RWPE2 (cell line): Measurements from ENCODE around the gene RAB27B.
A peak's percentile ranks its signal among the peaks of the same experiment; 100 is the strongest.

Experiments
- ATAC-seq: fragments of 200-7000 bp; cut with Tn5 transposase; 3 replicates; pipeline ENCODE4 v1.9.1; 2021; ENCODE audit warnings: low read depth
- DNase-seq: peaks from one replicate; pipeline ENCODE4 v3.0.0-alpha.2; 2020; ENCODE audit warnings: low spot score
- H3K27ac ChIP-seq: fragments of 450-650 bp; 2 replicates; pipeline ENCODE4 v1.5.1; 2017; ENCODE audit warnings: mild to moderate bottlenecking; ENCODE audit not compliant: poor library complexity, severe bottlenecking
- H3K27me3 ChIP-seq: fragments of 250-450 bp; sonication (Bioruptor Pico); 2 replicates; pipeline ENCODE4 v1.5.1; 2021; ENCODE audit warnings: mild to moderate bottlenecking, moderate library complexity; ENCODE audit not compliant: insufficient read depth, poor library complexity, severe bottlenecking
- H3K36me3 ChIP-seq: fragments of 250-450 bp; sonication (Bioruptor Pico); 2 replicates; pipeline ENCODE4 v1.5.1; 2020; ENCODE audit warnings: low read depth, mild to moderate bottlenecking, moderate library complexity
- H3K4me1 ChIP-seq: fragments of 250-450 bp; sonication (Bioruptor Pico); 2 replicates; pipeline ENCODE4 v1.5.1; 2021; ENCODE audit warnings: mild to moderate bottlenecking, moderate library complexity; ENCODE audit not compliant: insufficient read depth, poor library complexity, severe bottlenecking
- H3K4me3 ChIP-seq: fragments of 250-450 bp; sonication (Bioruptor Pico); 2 replicates; pipeline ENCODE4 v1.5.1; 2021; ENCODE audit warnings: mild to moderate bottlenecking, moderate library complexity; ENCODE audit not compliant: severe bottlenecking
- H3K9me3 ChIP-seq: fragments of 250-450 bp; sonication (Bioruptor Pico); 2 replicates; pipeline ENCODE4 v1.5.1; 2021; ENCODE audit warnings: mild to moderate bottlenecking, moderate library complexity; ENCODE audit not compliant: severe bottlenecking
- TF ChIP-seq, protein P1 (sequence below): fragments of 450-650 bp; IDR thresholded peaks from one replicate; pipeline ENCODE4 v1.5.1; 2017; ENCODE audit warnings: mild to moderate bottlenecking, moderate library complexity; ENCODE audit not compliant: poor library complexity, severe bottlenecking

RAB27B gene

DNA sequence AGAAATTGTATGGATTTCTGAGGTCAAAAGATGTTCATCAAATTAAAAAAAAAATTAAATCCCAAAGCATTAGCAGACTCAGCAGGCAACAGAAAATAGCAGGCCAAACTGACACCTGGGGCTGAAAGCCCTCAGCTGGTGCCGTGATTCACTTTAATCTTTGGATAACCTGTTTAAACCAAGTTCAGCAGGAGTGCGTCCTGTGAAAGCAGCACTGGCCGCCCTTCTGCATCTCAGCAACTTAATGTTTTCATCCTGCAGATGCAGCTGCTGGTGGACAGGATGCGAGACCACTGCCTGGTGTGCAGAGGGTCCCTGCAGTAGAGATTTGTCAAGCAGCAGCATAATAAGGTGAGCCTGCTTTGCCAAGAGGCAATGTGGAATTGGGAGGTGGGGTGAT lies 89.8 kb downstream of the RAB27B start:
- no peak for ATAC-seq
- TF ChIP-seq, protein P1, sequence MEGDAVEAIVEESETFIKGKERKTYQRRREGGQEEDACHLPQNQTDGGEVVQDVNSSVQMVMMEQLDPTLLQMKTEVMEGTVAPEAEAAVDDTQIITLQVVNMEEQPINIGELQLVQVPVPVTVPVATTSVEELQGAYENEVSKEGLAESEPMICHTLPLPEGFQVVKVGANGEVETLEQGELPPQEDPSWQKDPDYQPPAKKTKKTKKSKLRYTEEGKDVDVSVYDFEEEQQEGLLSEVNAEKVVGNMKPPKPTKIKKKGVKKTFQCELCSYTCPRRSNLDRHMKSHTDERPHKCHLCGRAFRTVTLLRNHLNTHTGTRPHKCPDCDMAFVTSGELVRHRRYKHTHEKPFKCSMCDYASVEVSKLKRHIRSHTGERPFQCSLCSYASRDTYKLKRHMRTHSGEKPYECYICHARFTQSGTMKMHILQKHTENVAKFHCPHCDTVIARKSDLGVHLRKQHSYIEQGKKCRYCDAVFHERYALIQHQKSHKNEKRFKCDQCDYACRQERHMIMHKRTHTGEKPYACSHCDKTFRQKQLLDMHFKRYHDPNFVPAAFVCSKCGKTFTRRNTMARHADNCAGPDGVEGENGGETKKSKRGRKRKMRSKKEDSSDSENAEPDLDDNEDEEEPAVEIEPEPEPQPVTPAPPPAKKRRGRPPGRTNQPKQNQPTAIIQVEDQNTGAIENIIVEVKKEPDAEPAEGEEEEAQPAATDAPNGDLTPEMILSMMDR = no peak
- no peak overlapping the region for H3K27ac ChIP-seq
- no peaks in the 10 kb centered on the region for H3K9me3 ChIP-seq
- DNase-seq = no peak
- H3K4me3 ChIP-seq = no peak overlapping the region
- H3K27me3 ChIP-seq = no peaks in the 10 kb centered on the region
- no peaks in the 10 kb centered on the region for H3K36me3 ChIP-seq
- no peaks in the 10 kb centered on the region for H3K4me1 ChIP-seq

DNA sequence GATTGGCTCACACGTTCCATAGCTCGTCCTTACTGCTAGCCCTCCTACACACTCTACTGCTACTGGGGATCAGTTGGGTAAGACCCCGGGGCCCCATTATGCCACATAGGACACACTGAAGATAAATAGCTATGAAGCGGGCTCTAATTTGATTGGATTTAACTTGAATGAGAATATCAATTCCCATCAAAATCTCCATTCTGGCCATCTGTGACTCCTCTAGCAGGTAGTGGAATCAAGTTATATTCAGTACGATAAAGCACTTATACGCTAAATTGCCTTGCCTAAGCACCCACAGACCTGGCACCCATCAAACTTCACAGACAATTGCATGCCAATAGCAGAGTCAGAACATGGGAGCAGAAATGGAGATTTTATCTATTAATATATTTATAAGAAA lies 91.1 kb downstream of the RAB27B start:
- DNase-seq (no peak), ATAC-seq (no peak)
- H3K36me3 ChIP-seq = no peaks in the 10 kb centered on the region
- no peak overlapping the region for H3K27ac ChIP-seq
- H3K4me3 ChIP-seq = no peak overlapping the region
- H3K27me3 ChIP-seq = no peaks in the 10 kb centered on the region
- H3K9me3 ChIP-seq = no peaks in the 10 kb centered on the region
- TF ChIP-seq, protein P1 = no peak
- no peaks in the 10 kb centered on the region for H3K4me1 ChIP-seq

DNA sequence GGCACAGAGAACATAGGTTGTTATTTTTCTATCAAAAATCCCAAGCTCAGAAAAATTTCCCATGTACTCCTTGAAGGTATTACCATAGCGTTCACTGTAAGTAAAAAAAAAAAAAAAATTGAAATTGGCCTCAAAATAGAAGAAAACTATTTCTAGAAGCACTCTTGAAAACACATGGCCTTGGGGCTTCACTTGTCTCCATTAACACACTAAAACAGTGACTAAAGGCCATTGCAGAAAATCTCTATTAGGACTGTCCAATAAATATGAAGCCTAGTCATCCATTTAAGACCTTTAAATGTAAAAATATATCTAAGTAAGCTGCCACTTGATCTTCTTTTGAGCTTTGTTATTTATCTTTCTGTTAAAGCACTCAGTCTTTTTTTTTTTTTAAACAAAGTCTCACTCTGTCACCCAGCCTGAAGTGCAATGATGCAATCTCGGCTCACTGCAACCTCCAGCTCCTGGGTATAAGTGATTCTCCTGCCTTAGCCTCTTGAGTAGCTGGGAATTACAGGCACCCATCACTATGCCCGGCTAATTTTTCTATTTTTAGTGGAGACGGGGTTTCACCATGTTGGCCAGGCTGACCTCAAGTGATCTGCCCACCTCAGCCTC lies 95.2 kb downstream of the RAB27B start:
- Histone ChIP-seq H3K36me3 (no peaks in the 10 kb centered on the region), H3K9me3 (no peaks in the 10 kb centered on the region), H3K4me1 (peaks cover 12% of the 10 kb centered on the region), H3K4me3 (no peak overlapping the region), H3K27me3 (no peaks in the 10 kb centered on the region), H3K27ac (no peak overlapping the region)
- TF ChIP-seq, protein P1 = no peak
- DNase-seq (no peak), ATAC-seq (no peak)

DNA sequence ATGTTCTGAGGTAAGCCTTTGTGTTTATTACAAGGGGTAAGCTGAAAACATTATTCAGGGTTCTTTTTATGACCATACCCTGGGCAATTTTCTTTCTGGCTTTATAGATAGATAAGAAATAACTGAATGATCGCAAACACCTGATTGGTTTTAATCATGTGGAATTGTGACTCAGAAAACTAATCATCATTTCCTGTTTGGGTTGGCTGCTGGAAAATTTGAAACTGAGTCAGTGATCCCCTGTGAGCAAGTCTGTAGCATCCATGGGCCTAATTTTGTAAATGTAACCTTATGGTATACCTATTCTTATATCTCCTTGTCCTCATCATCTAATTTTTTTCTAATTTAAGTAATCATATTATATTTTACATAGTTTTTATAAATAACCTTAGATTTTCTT lies 96.7 kb downstream of the RAB27B start:
- ATAC-seq (no peak), DNase-seq (no peak)
- no peak overlapping the region for H3K4me3 ChIP-seq
- H3K27ac ChIP-seq = no peak overlapping the region
- H3K36me3 ChIP-seq = no peaks in the 10 kb centered on the region
- H3K4me1 ChIP-seq = peaks cover 12% of the 10 kb centered on the region
- no peaks in the 10 kb centered on the region for H3K27me3 ChIP-seq
- TF ChIP-seq, protein P1 = no peak
- H3K9me3 ChIP-seq = no peaks in the 10 kb centered on the region

DNA sequence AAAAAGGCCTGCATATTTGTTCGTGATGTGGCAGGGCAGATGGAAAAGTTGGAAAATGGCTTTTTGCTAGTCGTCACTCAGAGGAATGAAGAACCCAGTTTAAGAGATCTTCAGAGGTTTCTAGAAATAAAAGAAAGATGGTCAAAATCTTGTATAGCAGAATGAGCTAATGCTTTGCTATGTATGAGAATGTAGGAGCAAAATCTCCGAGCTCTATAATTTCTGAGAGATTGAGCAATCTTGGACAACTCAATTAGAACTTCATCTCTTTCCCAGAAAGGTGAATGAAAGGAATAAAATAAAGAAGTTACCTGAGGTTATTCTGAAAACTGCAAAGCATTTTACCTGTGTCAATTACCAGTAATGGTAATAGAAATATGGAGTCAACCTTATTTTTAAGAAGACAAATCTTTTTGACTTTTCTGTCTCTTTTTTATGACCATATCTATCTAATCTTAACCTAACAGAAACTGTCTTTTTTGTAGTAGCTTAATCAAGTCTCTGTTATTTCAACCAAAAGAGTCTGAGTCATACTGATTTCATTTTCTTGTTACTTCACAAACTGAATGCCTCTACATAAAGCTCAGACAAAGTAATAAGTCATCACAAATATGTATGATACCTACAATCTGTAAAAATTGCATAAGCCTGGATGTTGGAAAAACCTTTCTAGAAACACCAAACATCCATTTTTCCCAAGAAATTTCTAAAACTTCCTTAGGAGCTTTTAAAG lies 98.5 kb downstream of the RAB27B start:
- no peak overlapping the region for H3K4me3 ChIP-seq
- peak overlapping the region; percentile 10 for H3K27ac ChIP-seq
- no peaks in the 10 kb centered on the region for H3K27me3 ChIP-seq
- no peak for DNase-seq
- H3K4me1 ChIP-seq = peaks cover 12% of the 10 kb centered on the region
- TF ChIP-seq, protein P1 = no peak
- H3K9me3 ChIP-seq = no peaks in the 10 kb centered on the region
- H3K36me3 ChIP-seq = no peaks in the 10 kb centered on the region
- peak; percentile 89 for ATAC-seq
